ENCODE results near the gene MYO9B. TPM values are rescaled to one million over a fixed set of nuclear protein-coding genes. Genes with fewer than 3 reads are reported as not detected.
A peak's percentile ranks its signal among the peaks of the same experiment; 100 is the strongest.
"Not testable (repeated sequence)": the region's sequence is repeated elsewhere in the genome, so short reads cannot be mapped to it uniquely, and the experiment has no call there.

Gene MYO9B
- total and polyA plus RNA-seq, 12 donors, result 19.9 to 55.2 (median 27.9) TPM

GRCh38 chr19:17137417-17137816, 61.8 kb downstream of the MYO9B start:
- ATAC-seq, result no peak
- TF ChIP-seq, protein P1, sequence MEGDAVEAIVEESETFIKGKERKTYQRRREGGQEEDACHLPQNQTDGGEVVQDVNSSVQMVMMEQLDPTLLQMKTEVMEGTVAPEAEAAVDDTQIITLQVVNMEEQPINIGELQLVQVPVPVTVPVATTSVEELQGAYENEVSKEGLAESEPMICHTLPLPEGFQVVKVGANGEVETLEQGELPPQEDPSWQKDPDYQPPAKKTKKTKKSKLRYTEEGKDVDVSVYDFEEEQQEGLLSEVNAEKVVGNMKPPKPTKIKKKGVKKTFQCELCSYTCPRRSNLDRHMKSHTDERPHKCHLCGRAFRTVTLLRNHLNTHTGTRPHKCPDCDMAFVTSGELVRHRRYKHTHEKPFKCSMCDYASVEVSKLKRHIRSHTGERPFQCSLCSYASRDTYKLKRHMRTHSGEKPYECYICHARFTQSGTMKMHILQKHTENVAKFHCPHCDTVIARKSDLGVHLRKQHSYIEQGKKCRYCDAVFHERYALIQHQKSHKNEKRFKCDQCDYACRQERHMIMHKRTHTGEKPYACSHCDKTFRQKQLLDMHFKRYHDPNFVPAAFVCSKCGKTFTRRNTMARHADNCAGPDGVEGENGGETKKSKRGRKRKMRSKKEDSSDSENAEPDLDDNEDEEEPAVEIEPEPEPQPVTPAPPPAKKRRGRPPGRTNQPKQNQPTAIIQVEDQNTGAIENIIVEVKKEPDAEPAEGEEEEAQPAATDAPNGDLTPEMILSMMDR (IDR thresholded peaks at IDR 0.05), result no peak
- peaks cover 0 to 15% (median 0%) of the 10 kb centered on the region in 9 donors for H3K36me3 ChIP-seq
- no peak overlapping the region for H3K4me3 ChIP-seq
- WGBS, 2 donors, result 63 to 67% methylated on average over 10 of the region's 10 CpGs
- peak; percentile 27 to 46 for DNase-seq
- no peaks in the 10 kb centered on the region for H3K9me3 ChIP-seq
- intact Hi-C loops (cut with DNase I), result loop anchor here in 4 of 10 donors (5.0 to 10.0 kb wide), 3 partner anchors 40 to 60 kb away; partner anchors contain the start of genes HAUS8 (in 2 of the 4) and MYO9B (in 2 of the 4)
- H3K27me3 ChIP-seq, result no peaks in the 10 kb centered on the region
- peak overlapping the region in 9 of 10 donors; percentile 54 to 99 (median 91) for H3K27ac ChIP-seq
- peaks cover 15 to 53% (median 43%) of the 10 kb centered on the region in 9 donors for H3K4me1 ChIP-seq

DNA sequence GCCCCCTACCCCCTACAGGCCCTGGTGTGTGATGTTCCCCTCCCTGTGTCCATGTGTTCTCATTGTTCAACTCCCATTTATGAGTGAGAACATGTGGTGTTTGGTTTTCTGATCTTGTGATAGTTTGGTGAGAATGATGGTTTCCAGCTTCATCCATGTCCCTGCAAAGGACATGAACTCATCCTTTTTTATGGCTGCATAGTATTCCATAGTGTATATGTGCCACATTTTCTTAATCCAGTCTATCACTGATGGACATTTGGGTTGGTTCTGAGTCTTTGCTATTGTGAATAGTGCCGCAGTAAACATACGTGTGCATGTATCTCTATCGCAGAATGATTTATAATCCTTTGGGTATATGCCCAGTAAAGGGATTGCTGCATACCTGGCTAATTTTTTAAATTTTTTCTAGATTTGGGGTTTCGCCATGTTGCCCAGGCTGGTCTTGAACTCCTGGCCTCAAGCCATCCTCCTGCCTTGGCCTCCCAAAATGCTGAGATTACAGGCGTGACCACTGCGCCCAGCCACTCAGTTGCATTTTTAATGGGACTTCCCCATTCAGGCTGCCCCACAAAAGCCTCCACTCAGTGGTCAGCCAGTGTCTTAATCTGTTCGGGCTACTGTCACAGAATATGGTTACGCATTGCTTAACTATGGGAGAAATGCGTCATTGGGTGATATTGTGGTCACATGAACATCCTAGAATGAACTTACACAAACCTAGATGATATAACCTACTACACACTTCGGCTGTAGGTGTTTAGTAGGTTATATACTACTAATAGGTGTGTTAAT, 62.7 kb downstream of the MYO9B start:
- H3K27me3 ChIP-seq, H3K9me3 ChIP-seq, H3K4me3 ChIP-seq: not testable (repeated sequence)
- peaks cover 0 to 20% (median 0%) of the 10 kb centered on the region in 9 donors for H3K36me3 ChIP-seq
- DNase-seq (peak in 1 of 2 donors; percentile 16), ATAC-seq (peak in 1 of 8 donors; percentile 30)
- peaks cover 15 to 53% (median 43%) of the 10 kb centered on the region in 9 donors for H3K4me1 ChIP-seq
- intact Hi-C loops (cut with DNase I), result loop anchor here in 4 of 10 donors (5.0 to 10.0 kb wide), 3 partner anchors 41 to 61 kb away; partner anchors contain the start of genes HAUS8 (in 2 of the 4) and MYO9B (in 2 of the 4)
- peak overlapping the region; percentile 56 to 99 (median 75) for H3K27ac ChIP-seq
- WGBS, 2 donors, result 85 to 89% methylated on average over 10 of the region's 10 CpGs

DNA sequence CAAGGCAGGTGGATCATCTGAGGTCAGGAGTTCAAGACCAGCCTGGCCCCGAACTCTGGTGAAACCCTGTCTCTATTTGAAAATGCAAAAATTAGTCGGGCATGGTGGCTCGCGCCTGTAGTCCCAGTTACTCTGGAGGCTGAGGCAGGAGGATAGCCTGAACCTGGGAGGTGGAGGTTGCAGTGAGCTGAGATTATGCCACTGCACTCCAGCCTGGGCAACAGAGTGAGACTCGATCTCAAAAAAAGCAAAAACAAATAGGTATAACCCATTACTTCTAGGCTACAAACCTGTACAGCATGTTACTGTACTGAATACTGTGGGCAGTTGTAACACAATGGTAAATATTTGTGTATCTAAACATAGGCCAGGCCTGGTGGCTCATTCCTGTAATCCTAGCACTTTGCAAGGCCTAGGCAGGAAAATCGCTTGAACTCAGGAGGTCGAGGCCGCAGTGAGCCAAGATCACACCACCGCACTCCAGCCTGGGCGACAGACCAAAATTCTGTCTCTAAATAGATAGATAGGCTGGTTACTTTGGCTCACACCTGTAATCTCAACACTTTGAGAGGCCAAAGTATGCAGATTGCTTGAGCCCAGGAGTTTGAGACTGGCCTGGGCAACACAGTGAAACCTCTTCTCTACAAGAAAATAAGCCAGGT, 63.5 kb downstream of the MYO9B start:
- peaks cover 15 to 53% (median 43%) of the 10 kb centered on the region in 9 donors for H3K4me1 ChIP-seq
- DNase-seq, result peak; percentile 65 to 78
- H3K27ac ChIP-seq, result peak overlapping the region; percentile 56 to 99 (median 75)
- no peak overlapping the region for H3K4me3 ChIP-seq
- peaks cover 0 to 20% (median 0%) of the 10 kb centered on the region in 9 donors for H3K36me3 ChIP-seq
- H3K9me3 ChIP-seq, result no peaks in the 10 kb centered on the region
- H3K27me3 ChIP-seq, result no peaks in the 10 kb centered on the region
- intact Hi-C loops (cut with DNase I), result loop anchor here in 4 of 10 donors (5.0 to 10.0 kb wide), 3 partner anchors 42 to 62 kb away; partner anchors contain the start of genes HAUS8 (in 2 of the 4) and MYO9B (in 2 of the 4)
- ATAC-seq, result peak in 7 of 8 donors; percentile 23 to 75 (median 68)
- TF ChIP-seq, protein P1 (IDR thresholded peaks at IDR 0.05), result no peak
- 74 to 77% methylated on average over 10 of the region's 10 CpGs for WGBS, 2 donors

DNA sequence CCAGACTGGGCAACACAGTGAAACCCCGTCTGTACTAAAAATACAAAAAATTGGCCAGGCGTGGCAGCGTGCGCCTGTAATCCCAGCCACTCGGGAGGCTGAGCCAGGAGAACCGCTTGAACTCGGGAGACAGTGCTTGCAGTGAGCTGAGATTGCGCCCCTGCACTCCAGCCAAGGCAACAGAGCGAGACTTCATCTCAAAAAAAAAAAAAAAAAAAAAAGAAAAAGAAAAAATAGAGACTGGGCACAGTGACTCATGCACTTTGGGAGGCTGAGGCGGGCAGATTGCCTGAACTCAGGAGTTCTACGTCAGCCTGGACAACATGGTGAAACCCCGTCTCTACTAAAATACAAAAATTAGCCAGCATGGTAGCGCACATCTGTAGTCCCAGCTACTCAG, 69.2 kb downstream of the MYO9B start:
- H3K9me3 ChIP-seq; H3K4me3 ChIP-seq; H3K27me3 ChIP-seq; intact Hi-C loops (cut with DNase I); DNase-seq: not testable (repeated sequence)
- peaks cover 0 to 29% (median 8%) of the 10 kb centered on the region in 9 donors for H3K4me1 ChIP-seq
- WGBS, 2 donors, result 67 to 77% methylated on average over 13 of the region's 13 CpGs
- peak in 3 of 8 donors; percentile 15 to 18 (median 17) for ATAC-seq
- H3K27ac ChIP-seq, result peak overlapping the region in 1 of 10 donors; percentile 9
- H3K36me3 ChIP-seq, result peaks cover 0 to 72% (median 4%) of the 10 kb centered on the region in 9 donors
